ENCODE data around the gene FHIT.
"Not testable (repeated sequence)": the region's sequence is repeated elsewhere in the genome, so short reads cannot be mapped to it uniquely, and the experiment has no call there.

The FHIT gene

GRCh38 chr3:60920519-60920918, 330.7 kb downstream of the FHIT start:
- no peak for DNase-seq (ENCODE audit: low spot score)

GRCh38 chr3:60919296-60919695, 332.0 kb downstream of the FHIT start:
- no peak for DNase-seq (ENCODE audit: low spot score)

DNA sequence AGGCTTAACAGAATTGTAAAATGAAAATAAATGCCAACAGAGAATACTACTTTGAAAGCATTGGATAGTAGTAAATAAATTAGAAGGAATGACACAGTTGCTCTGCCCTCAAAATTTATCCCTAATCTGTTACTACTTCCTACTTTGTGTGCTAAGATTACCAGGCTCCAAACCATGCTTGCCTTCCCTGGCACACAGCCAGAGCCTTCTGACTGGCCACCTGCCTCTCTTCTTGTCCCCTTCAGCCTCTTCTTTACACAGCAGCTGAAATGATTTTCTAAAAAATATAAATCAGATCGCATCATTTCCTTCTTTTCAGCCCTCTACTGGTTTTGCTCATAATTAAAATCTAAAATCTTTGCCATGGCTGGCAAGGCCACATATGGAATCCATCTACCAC, 334.1 kb downstream of the FHIT start:
- no peak for DNase-seq (ENCODE audit: low spot score)

GRCh38 chr3:60916546-60916945, 334.7 kb downstream of the FHIT start:
- DNase-seq (ENCODE audit: low spot score), result no peak

GRCh38 chr3:60913474-60913873, 337.8 kb downstream of the FHIT start:
- no peak for DNase-seq (ENCODE audit: low spot score)

- DNase-seq (ENCODE audit: low spot score), result no peak
These were observed 338.4 kb downstream of the FHIT start for GRCh38 chr3:60912876-60913275.

DNA sequence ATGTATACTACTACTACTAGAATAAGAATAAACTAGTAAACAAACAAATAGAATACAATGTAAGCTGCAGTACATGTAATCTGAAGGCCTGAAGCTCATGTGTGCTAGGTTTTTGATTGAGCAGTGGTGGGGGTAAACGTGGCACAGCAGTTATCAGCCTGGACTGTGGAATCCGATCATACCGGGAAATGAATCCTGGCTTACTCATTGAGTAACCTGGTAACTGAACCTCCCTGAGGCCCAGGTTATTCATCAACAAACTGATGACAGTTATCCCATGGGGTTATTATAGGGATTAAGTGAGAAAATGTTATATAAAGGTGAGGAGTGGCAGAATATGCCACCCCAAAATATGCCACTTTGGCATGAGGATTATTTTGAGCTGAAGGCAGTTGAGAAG, 339.1 kb downstream of the FHIT start:
- DNase-seq (ENCODE audit: low spot score), result no peak

- DNase-seq (ENCODE audit: low spot score), result no peak
These were observed 341.7 kb downstream of the FHIT start for GRCh38 chr3:60909526-60909925.

DNA sequence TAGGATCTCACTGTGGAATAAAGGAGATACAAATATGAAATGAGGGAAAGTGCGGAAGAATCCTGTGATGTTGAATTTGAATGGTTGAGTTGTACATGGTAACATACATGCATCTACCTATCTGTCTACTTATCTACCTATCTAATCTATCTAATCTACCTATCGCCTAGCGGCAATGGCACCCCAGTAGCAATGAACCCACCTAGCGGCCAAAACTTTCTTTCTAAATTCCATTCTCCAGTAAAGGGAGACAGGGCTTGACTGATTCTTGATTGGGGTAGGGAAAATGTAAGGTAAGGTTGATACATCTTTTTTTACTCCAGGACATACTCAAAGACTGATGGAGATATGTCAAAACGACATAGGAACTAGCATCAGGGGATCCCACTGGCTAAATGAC, 345.0 kb downstream of the FHIT start:
- no peak for DNase-seq (ENCODE audit: low spot score)

DNA sequence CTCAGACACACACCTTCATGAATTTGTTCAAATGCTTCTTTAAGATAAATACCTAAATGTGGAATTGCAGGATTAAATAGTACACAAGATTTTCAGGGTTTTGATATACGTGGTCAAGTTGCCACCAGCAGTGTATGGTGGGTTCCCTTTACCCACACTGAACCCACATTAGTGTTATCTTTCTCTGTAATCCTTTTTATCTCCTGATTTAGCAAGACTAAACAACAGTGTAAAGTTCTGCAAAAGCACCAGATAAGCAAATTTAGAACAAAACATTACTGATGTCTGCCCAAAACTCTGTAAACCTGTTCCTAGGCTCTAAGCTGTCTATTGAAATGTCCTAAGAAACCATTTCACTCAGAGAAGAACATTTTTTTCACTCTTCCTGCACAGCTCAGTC, 352.9 kb downstream of the FHIT start:
- no peak for DNase-seq (ENCODE audit: low spot score)

- DNase-seq (ENCODE audit: low spot score), result no peak
These were observed 357.3 kb downstream of the FHIT start for GRCh38 chr3:60893946-60894345.

- DNase-seq (ENCODE audit: low spot score), result no peak
These were observed 361.0 kb downstream of the FHIT start for GRCh38 chr3:60890226-60890625.

- not testable (repeated sequence) for DNase-seq (ENCODE audit: low spot score)
These were observed 362.3 kb downstream of the FHIT start for GRCh38 chr3:60888952-60889351.

DNA sequence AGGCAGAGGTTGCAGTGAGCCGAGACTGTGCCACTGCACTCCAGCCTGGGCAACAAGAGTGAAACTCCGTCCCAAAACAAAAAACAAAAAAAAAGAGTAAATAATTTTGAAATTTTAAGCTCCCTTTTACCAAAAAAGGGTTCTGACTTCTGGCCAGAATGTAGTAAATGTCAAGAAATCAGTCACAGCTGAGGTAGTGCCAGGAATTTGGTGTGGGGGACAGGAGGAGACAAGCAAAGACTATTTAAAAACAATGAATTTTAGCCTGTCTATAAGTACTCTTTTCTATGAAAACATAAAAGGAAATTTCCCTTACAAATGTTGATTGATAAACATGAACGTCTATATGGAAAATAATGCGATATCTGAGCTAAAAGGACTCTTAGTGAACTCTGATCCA, 363.7 kb downstream of the FHIT start:
- no peak for DNase-seq (ENCODE audit: low spot score)

DNA sequence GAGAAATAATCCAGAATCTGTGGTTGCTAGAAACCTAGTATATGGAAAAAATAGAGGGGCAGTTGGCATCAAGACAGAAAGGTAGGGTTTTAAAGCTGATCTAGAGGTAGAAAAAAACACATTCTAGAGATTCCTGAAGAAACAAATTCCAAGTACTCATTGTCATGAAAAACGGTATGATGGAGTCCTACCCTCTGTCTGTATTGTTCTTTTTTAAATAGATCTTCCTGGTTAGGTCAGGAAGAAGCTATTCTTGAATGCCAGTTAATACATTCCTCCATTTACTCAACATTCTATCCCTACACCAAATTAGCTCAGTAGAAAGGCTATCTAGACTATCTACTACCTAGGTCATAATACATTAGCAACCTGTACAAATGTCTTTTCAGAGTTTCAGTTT, 364.7 kb downstream of the FHIT start:
- no peak for DNase-seq (ENCODE audit: low spot score)

DNA sequence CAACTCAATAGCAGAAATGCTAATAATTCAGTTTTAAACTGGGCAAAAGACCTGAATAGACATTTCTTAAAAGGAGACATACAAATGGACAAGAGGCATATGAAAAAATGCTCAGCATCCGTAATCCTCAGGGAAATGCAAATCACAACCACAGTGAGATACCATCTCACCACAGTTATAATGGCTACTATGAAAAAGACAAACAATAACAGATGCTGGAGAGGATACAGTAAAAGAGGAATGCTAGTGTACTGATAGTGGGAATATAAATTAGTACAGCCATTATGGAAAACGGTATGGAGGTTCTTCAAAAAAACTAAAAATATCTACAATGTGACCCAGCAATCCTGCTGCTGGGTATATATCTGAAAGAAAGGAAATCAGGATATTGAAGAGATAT, 367.2 kb downstream of the FHIT start:
- no peak for DNase-seq (ENCODE audit: low spot score)

DNA sequence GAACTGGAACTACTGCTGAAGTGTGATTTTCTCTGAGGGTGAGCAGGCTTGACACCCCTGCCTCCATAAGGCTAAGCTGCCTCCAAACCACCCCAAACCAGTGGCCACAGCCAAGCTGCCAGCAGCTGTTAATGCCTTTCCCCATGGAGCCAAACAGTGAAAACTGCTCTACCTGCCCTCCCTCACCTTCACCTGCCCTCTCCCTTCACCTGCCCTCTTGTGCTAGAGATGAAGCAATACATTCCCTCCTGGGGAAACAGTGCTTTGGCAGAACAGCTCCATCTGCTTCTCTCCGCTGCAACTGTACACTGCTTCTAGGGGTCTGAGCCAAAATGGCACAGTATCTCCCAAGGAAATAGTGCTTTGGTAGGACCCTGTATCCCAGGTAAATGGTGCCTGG, 374.1 kb downstream of the FHIT start:
- no peak for DNase-seq (ENCODE audit: low spot score)

GRCh38 chr3:60870396-60870795, 380.9 kb downstream of the FHIT start:
- DNase-seq (ENCODE audit: low spot score), result no peak

DNA sequence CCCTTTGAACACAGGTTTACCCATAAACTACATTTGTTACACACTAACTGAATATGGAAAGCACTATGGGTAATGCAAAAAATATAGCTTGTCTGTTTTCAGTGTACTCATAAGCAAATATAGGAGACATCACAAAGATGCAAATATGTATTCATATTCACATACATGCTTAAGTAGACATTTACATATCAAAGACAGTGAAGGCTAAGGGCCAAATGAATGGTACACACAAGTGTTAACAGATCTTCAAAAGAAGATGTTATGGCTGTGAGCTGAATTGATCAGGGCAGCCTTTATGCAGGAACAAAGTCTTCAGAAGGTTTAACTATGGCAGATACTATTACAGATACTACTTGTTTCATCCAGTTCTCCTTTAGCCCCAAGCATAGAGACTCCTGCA, 384.1 kb downstream of the FHIT start:
- no peak for DNase-seq (ENCODE audit: low spot score)

DNA sequence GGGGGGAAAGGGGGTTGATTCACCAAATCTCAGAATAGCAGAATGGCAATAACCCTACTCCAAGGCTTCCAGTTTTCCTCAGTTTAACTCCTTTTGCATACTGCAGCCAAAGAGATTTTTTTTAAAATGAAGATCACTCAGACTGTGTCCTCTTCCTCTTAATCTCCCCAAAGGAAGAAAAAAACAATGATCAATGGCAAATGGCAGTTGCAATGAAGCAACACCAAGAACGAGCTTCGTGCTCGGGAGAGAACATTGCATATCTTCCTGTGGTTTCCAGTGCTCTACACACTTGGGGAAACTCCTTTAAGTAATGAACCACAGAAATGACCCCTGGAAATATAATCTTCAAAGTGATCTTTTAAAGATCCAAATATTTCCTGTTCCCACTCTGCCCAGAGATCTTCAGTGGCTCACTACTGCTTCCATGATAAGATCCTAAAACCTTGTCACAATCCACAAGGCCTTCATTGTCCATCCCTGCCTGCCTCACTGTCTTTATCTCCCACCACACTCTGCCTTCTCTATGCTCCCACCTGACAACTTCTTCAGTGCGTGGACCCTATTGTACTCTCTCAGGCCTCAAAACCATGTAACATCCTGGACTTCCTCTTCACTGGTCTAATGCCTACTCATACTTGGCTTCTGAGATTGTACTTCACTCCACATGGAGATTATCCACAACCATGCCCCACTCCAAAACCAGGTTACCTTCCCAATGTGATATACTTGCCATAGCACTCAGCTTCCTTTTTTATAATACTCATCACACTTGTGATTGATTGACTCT, 394.8 kb downstream of the FHIT start:
- no peak for DNase-seq (ENCODE audit: low spot score)

- no peak for DNase-seq (ENCODE audit: low spot score)
These were observed 396.0 kb downstream of the FHIT start for GRCh38 chr3:60855250-60855649.

- no peak for DNase-seq (ENCODE audit: low spot score)
These were observed 396.5 kb downstream of the FHIT start for GRCh38 chr3:60854791-60855190.

DNA sequence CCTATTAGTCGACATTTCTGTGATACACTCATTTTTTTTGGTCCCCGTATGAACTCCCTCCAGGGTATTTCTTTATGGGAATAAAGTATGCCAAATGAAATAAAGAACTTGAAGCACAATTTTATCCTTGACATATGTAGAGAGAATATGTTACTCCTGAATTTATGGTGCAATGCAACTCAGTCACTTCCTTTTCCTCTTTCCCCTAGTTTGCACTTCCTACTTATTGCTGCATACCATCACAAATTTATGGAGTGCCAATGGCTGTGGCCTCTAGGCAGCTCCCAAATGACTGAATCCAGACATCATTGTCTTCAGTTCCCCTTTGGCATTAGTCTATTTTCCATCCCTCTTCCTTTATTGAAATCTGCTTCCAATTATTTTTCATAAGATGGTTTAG, 403.5 kb downstream of the FHIT start:
- DNase-seq (ENCODE audit: low spot score), result no peak

- DNase-seq (ENCODE audit: low spot score), result no peak
These were observed 407.0 kb downstream of the FHIT start for GRCh38 chr3:60844256-60844655.

Measured in LoVo (cell line).